Naive B cell (primary cell): Measurements from ENCODE around the gene ETS1. TPM values are rescaled to one million over a fixed set of nuclear protein-coding genes. Genes with fewer than 3 reads are reported as not detected.
A peak's percentile ranks its signal among the peaks of the same experiment; 100 is the strongest.

ENCODE experiments used
- ATAC-seq, 2 donors: fragments of 150-1000 bp; cut with Tn5 transposase; 2 replicates each; pipeline ENCODE4 v1.10.0; 2021; ENCODE audit warnings: low read depth in 2 of 2, mild to moderate bottlenecking in 2 of 2, moderate library complexity in 2 of 2
- DNase-seq: peaks from one replicate; pipeline ENCODE4 v3.0.0; 2022
- H3K27ac Mint-ChIP-seq, 6 donors: one replicate each; pipeline ENCODE4 v1.8.0; 2020 to 2022; ENCODE audit warnings: mild to moderate bottlenecking in 6 of 6, mixed read lengths in 6 of 6, moderate library complexity in 5 of 6, inconsistent platforms in 2 of 6
- H3K27me3 Mint-ChIP-seq, 3 donors: one replicate each; pipeline ENCODE4 v1.8.0; 2021 to 2022; ENCODE audit warnings: mixed read lengths in 3 of 3, mild to moderate bottlenecking in 1 of 3
- H3K36me3 Mint-ChIP-seq, 2 donors: one replicate each; pipeline ENCODE4 v1.8.0; 2020 to 2022; ENCODE audit warnings: mixed read lengths in 2 of 2, inconsistent platforms in 1 of 2, mild to moderate bottlenecking in 1 of 2
- H3K4me1 Mint-ChIP-seq, 3 donors: one replicate each; pipeline ENCODE4 v1.8.0; 2020 to 2022; ENCODE audit warnings: mixed read lengths in 3 of 3, inconsistent platforms in 1 of 3, mild to moderate bottlenecking in 1 of 3, moderate library complexity in 1 of 3
- H3K4me3 Mint-ChIP-seq, 8 donors: one replicate each; pipeline ENCODE4 v1.8.0; 2020 to 2022; ENCODE audit warnings: mild to moderate bottlenecking in 8 of 8, mixed read lengths in 8 of 8, moderate library complexity in 8 of 8, inconsistent platforms in 2 of 8
- H3K9me3 Mint-ChIP-seq, 7 donors: one replicate each; pipeline ENCODE4 v1.8.0; 2020 to 2022; ENCODE audit warnings: mixed read lengths in 7 of 7, mild to moderate bottlenecking in 5 of 7, inconsistent platforms in 2 of 7, moderate library complexity in 1 of 7
- polyA plus RNA-seq, 6 donors: library from polyadenylated mRNA; unstranded; fragments of 300-500 nt; fragmentation: Illumina TruSeq; gene quantifications; one replicate each; pipeline ENCODE4 v1.2.3, GENCODE V29; 2021; ENCODE audit warnings: low read depth in 6 of 6

Gene ETS1
- polyA plus RNA-seq, 6 donors from 2014 or later: 205 to 278 (median 247) TPM

DNA sequence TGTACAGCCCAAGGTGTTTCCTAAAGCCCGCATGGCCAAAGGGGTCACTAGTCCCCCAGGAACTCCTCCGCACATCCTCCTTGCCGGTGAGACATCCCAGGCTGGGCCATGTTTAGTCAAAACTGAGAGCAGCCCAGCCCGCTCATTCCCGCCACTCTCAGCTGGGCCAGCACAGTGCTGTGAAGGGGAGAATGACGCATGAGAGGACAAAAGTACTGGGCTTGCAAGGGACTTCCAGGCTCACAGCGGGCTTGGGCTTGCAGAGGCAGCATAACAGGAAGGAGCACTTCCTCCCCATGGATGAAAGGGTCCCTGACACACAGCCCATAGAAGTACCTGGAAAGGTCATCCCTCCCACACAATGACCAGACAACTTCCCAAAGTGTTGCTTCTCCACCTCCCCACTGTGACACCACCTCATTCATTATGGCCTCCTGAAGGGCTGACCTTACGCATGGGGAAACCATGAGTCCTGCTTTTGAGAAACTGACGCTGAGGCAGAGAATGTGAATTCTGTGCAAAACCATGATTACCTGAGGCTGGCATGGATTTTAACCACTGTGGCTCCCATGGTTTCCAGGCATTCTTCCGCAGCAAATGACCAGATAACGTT lies 19.1 kb downstream of the ETS1 start:
- H3K27ac Mint-ChIP-seq: peak overlapping the region in 2 of 6 donors; percentile 42 to 59
- peaks cover 0 to 3% (median 1%) of the 10 kb centered on the region in 7 donors for H3K9me3 Mint-ChIP-seq
- peaks cover 40 to 72% (median 45%) of the 10 kb centered on the region in 3 donors for H3K4me1 Mint-ChIP-seq
- ATAC-seq: peak in 1 of 2 donors; percentile 17
- H3K4me3 Mint-ChIP-seq: peak overlapping the region in 3 of 8 donors; percentile 10 to 65 (median 10)
- no peaks in the 10 kb centered on the region for H3K27me3 Mint-ChIP-seq
- peaks cover 0 to 2% of the 10 kb centered on the region in 2 donors for H3K36me3 Mint-ChIP-seq
- no peak for DNase-seq

DNA sequence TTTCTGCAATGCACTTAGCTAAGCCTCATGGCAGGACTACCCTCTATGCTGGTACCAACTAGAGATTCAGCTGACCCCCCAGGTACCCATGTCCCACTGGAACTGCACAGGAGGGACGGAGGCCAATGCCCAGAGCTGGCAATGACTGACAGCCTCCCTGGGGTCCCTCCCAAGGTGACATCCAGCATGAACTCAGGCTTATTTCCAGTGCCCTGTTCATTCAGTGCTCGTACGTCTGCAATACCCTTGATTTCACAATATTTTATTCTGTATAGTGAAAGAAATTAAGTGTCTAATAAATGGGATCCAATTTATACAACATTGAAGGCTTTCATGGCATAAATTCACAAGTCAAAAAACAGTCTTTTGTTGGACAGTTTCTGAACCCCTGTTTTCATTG lies 20.2 kb downstream of the ETS1 start:
- Mint-ChIP-seq H3K4me3 (no peak overlapping the region), H3K9me3 (peaks cover 0 to 2% (median 0%) of the 10 kb centered on the region in 7 donors), H3K4me1 (peaks cover 40 to 74% (median 46%) of the 10 kb centered on the region in 3 donors), H3K36me3 (no peaks in the 10 kb centered on the region), H3K27ac (peak overlapping the region in 4 of 6 donors; percentile 39 to 70 (median 54)), H3K27me3 (no peaks in the 10 kb centered on the region)
- ATAC-seq (no peak), DNase-seq (no peak)

DNA sequence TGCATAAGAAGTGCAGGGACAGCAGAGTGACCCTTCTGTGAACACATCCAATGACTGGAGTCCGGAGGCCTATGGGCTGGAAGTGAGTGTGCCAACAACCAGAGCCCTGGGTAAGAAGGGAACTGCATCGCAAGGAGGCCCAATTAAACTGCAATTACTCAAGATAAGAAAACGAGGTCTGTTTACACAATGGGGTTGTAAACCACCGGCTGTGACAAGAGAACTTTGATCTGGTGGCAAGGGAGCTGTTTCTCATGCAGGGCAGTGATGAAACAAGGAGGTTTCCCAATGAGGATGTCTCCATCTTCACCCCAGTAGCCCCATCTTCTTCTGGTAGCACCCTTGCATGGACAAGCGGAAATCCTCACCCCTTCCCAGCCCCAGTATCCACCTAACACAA lies 21.5 kb downstream of the ETS1 start:
- DNase-seq (no peak), ATAC-seq (no peak)
- Mint-ChIP-seq H3K9me3 (peaks cover 0 to 7% (median 0%) of the 10 kb centered on the region in 7 donors), H3K27ac (peak overlapping the region; percentile 32 to 87 (median 74)), H3K4me3 (peak overlapping the region in 4 of 8 donors; percentile 6 to 78 (median 42)), H3K27me3 (no peaks in the 10 kb centered on the region), H3K4me1 (peaks cover 50 to 76% (median 58%) of the 10 kb centered on the region in 3 donors), H3K36me3 (no peaks in the 10 kb centered on the region)

DNA sequence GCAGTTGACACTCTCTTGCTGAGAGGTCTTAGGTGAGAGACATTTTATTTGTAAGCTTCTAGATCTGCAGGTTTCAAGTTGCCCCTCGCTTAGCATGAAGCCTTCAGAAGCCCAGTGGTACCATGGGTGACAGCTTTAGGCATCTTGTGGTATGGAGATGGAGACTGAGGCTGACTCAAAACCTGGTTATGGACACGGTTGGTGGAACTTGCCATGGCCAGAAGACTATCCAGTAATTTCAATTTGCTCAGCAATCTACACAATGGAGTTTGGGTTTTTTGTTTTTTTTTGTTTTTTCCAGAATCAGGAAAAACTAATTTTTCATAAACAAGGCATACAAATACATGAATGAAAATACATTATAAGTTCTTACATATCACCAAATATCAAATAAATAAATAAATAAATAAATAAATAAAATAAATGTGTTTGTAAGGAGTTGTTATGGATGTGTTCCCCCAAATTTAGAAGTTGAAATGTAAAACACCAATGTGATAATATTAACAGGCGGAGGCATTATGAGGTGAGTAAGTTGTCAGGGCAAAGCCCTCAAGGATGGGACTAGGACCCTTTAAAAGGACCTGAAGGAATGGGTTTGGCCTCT lies 22.6 kb downstream of the ETS1 start:
- peak in 1 of 2 donors; percentile 1 for ATAC-seq
- Mint-ChIP-seq H3K4me1 (peaks cover 55 to 78% (median 66%) of the 10 kb centered on the region in 3 donors), H3K27ac (peak overlapping the region; percentile 28 to 96 (median 87)), H3K9me3 (peaks cover 0 to 11% (median 0%) of the 10 kb centered on the region in 7 donors), H3K4me3 (peak overlapping the region; percentile 33 to 93 (median 77)), H3K36me3 (no peaks in the 10 kb centered on the region), H3K27me3 (no peaks in the 10 kb centered on the region)
- no peak for DNase-seq

DNA sequence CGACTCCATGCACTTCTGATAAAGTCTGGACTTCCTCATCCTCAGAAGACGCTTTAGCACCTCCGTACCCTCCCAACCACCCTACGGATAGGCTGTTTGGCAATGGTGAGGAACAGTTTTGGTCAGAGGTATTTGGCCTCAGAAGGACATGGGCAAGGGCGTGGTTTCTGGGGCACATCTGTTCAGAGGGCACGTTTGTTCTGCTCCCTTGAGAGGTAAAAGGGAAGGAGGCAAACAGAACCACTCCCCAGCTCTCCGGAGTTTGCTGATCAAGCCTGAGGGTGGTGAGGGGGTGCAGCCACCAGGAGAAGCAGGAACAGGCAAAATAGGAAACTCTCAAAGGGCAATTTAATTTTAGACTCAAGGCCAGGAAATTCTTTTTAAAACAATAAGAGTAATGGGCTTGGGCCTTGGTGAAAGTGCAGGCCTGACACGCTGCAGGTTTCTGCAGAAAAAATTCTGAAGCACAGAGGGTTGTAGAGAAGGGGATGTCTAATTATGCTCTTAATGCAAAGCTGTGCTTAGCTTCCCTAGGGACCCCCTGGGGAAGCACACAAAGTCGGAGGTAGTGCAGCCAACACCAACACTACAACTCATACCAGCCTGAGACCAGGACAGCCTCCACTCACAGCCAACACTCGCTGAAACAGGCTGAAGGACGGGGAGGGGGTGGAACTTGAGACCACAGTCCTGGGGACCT lies 23.3 kb downstream of the ETS1 start:
- DNase-seq (peak; percentile 49), ATAC-seq (peak; percentile 90 to 92)
- peaks cover 0 to 11% (median 0%) of the 10 kb centered on the region in 7 donors for H3K9me3 Mint-ChIP-seq
- H3K27ac Mint-ChIP-seq: peak overlapping the region; percentile 68 to 96 (median 87)
- H3K4me1 Mint-ChIP-seq: peaks cover 57 to 79% (median 72%) of the 10 kb centered on the region in 3 donors
- H3K4me3 Mint-ChIP-seq: peak overlapping the region; percentile 33 to 93 (median 77)
- no peaks in the 10 kb centered on the region for H3K36me3 Mint-ChIP-seq
- no peaks in the 10 kb centered on the region for H3K27me3 Mint-ChIP-seq

DNA sequence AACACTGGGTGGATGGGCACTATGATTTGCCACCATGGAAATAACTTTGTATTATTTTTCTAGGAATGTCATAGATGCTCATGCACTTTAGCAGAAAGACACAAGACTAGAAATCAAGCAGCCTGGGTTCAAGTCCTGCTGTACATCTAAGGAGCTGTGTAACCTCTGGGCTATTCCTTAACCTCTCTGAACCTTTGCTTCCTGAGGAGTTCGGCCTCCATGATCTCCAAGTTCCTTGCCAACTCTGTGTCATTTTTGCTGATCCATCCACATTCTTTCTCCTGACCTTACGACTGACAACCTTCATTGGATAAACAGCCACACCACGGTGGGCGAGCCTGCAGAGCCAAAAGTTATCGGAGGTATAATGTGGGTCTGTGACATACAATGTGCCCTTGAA lies 24.1 kb downstream of the ETS1 start:
- Mint-ChIP-seq H3K27ac (peak overlapping the region in 4 of 6 donors; percentile 70 to 94 (median 87)), H3K4me3 (peak overlapping the region in 4 of 8 donors; percentile 72 to 93 (median 84)), H3K27me3 (no peaks in the 10 kb centered on the region), H3K4me1 (peaks cover 55 to 73% (median 70%) of the 10 kb centered on the region in 3 donors), H3K36me3 (no peaks in the 10 kb centered on the region), H3K9me3 (peaks cover 0 to 11% (median 0%) of the 10 kb centered on the region in 7 donors)
- ATAC-seq (no peak), DNase-seq (no peak)

DNA sequence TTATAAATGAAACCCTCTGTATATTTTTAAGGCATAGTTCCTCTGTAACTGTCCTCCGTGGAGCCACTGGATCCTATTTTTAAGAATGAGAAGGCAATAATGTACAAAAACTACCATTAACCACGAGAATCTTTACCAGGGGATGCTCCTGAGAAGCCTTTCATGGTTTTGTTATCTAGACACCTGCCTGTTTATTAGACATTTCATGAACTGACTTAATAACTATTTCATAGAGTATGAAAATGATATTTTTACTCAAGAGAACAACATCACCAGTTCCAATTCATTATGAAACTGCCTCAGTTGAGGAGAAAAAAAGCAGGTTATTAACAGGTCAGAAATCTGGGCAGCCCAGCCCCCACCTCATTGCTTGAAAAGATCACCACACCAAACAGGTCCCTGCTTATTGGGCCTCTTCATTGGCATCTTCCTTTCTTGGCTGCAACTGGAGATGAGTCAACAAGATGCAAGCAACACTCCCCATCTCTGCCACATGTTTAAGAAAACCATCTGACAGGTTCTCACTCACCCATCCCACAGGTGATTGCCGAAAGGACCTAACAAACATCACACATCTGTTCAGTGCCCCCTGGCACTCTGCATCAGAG lies 27.8 kb downstream of the ETS1 start:
- H3K9me3 Mint-ChIP-seq: peaks cover 0 to 11% (median 0%) of the 10 kb centered on the region in 7 donors
- H3K36me3 Mint-ChIP-seq: no peaks in the 10 kb centered on the region
- no peaks in the 10 kb centered on the region for H3K27me3 Mint-ChIP-seq
- H3K4me3 Mint-ChIP-seq: no peak overlapping the region
- DNase-seq (no peak), ATAC-seq (no peak)
- H3K4me1 Mint-ChIP-seq: peaks cover 38 to 54% (median 45%) of the 10 kb centered on the region in 3 donors
- H3K27ac Mint-ChIP-seq: no peak overlapping the region

DNA sequence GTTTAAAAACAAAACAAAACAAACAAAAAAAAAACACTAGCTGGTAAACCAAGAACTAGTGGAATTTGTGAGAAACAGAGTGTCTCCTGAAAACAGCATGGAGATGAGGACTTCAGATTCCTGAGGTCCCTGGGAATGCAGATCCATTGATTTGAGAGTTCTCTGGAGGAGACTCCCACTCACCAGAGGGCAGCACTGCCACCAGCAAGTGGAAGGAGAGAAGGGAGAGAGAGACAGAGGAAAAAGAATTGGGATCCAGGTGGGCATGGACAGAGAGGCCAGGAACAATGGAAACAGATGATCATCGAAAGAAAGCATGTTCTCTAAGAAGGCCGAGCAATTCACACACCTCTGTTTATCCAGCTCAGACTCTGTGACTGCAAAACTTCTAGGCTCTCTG lies 31.8 kb downstream of the ETS1 start:
- H3K36me3 Mint-ChIP-seq: no peaks in the 10 kb centered on the region
- H3K9me3 Mint-ChIP-seq: peaks cover 0 to under 1% (median 0%) of the 10 kb centered on the region in 7 donors
- peaks cover 43 to 61% (median 54%) of the 10 kb centered on the region in 3 donors for H3K4me1 Mint-ChIP-seq
- peak overlapping the region in 2 of 6 donors; percentile 50 to 95 for H3K27ac Mint-ChIP-seq
- no peak for ATAC-seq
- no peaks in the 10 kb centered on the region for H3K27me3 Mint-ChIP-seq
- no peak overlapping the region for H3K4me3 Mint-ChIP-seq
- DNase-seq: no peak

DNA sequence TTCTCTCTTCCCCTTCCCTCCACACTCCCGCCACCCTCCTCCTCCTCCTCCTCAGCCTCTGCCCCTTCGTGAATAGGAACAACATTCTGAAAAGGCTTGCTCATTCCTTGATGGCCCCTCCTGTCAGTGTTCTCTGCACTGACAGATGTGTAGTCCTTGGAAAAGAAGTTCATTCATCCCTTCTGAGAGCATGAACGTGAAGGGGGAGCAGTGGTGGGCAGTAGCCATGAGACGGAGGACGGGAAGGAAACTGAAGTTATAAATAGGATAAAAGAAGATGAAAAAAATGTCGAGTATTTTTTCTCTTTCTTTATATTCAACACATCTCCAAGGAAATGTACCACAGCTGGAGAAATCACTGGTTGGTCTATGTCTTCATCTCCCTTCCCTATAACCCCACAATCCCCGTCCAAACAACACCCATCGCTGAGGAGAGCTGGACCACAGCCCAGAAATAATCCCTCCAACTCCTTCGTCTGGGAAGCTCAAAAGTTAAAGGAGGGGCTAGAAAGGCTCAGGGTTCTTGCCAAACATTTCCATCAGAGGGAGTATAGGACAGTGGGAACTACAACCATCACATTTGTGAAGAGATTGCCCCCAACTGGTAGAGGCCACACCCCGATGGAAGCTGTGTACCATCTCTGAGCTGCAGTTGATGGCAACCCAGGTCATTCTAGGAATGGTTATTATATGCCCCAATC lies 33.5 kb downstream of the ETS1 start:
- ATAC-seq (no peak), DNase-seq (no peak)
- Mint-ChIP-seq H3K27ac (peak overlapping the region; percentile 95 to 99 (median 98)), H3K4me1 (peaks cover 50 to 67% (median 55%) of the 10 kb centered on the region in 3 donors), H3K9me3 (no peaks in the 10 kb centered on the region), H3K4me3 (peak overlapping the region; percentile 43 to 94 (median 90)), H3K27me3 (no peaks in the 10 kb centered on the region), H3K36me3 (no peaks in the 10 kb centered on the region)

DNA sequence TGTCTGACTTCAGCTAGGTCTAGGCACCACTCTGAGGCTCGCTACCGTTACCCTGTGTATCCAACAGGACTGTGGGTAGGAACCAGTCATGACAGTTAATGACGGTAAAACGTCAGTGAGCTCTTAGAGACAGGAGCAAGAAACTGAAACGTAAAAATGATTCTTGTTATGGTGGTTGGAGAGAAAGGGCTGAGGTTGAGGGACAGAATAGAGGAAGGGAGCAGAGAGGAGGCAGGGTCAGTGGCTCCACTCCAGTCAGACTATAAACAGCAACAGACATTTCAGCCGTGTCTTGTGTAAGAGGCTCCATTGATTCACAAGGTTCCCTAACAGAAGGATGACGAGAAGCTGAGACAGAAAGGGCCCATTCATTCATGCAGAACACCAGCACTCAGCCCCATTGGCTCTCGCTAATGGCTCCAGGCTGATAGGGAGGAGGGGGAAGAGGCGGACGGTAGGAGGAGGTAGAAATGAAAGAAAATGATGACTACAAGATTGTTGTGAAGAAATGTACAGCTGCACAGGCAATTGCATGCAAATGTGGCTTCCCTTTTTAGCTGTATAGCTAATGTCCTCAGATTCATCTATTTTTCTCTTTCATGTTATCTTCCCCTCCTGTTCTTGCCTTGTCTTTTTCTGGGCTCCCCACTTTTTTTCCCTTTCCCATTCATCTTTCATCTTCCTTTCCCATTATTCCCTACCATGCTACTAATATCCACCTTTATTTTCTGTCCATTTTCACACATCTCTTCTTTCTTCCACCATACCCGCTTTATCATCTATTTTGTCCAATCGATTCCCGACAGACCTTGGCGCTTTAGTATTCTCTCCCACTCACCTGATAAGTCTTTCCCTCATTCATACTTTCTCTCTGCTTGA lies 34.3 kb downstream of the ETS1 start:
- DNase-seq: peak; percentile 90
- H3K4me1 Mint-ChIP-seq: peaks cover 56 to 74% (median 61%) of the 10 kb centered on the region in 3 donors
- peak overlapping the region; percentile 95 to 99 (median 98) for H3K27ac Mint-ChIP-seq
- peak overlapping the region; percentile 43 to 94 (median 90) for H3K4me3 Mint-ChIP-seq
- H3K36me3 Mint-ChIP-seq: no peaks in the 10 kb centered on the region
- no peaks in the 10 kb centered on the region for H3K9me3 Mint-ChIP-seq
- H3K27me3 Mint-ChIP-seq: no peaks in the 10 kb centered on the region
- peak; percentile 67 to 73 for ATAC-seq

DNA sequence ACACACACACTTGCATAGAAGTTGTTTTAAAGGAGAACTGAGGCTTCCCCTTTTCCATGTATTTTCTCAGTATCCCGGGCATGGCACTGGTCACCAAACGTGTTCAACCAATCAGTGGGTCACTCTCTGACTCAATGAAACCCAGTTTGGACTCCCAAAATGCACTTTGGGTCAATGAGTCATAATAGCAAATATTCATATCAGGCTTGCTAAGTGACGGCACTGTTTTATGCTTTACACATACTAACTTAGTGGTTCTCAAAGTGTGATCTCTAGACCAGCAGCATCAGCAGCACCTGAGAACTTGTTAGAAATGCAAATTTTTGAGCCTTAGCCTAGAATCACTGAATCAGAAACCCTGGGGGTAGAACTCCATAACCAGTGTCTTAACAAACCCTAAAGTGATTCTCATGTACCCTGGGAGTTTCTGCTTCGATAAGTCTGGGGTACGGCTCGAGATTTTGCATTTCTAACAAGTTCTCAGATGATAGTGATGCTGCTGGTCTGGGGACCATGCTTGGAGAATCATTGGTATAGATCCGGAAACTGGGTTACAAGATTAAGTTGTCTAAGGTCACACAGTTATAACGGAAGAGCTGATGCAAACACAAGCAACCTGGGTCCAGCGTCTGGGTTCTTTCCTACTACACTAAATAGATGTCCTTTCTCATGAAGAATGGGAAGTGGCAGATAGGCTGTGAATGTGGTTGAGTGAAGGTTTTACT lies 35.6 kb downstream of the ETS1 start:
- no peaks in the 10 kb centered on the region for H3K27me3 Mint-ChIP-seq
- H3K4me3 Mint-ChIP-seq: peak overlapping the region; percentile 43 to 94 (median 90)
- H3K4me1 Mint-ChIP-seq: peaks cover 63 to 85% (median 74%) of the 10 kb centered on the region in 3 donors
- H3K27ac Mint-ChIP-seq: peak overlapping the region; percentile 95 to 99 (median 98)
- ATAC-seq (peak; percentile 49 to 53), DNase-seq (peak; percentile 80)
- no peaks in the 10 kb centered on the region for H3K36me3 Mint-ChIP-seq
- H3K9me3 Mint-ChIP-seq: no peaks in the 10 kb centered on the region
